ENCODE data around the gene GABARAP. TPM values are rescaled to one million over a fixed set of nuclear protein-coding genes. Genes with fewer than 3 reads are reported as not detected.

The GABARAP gene
- total and polyA plus RNA-seq, 2 of the 13 experiments (the other 11 are each of a cell fraction or from before 2014, with no cell fraction given), result 161 to 310 TPM

DNA sequence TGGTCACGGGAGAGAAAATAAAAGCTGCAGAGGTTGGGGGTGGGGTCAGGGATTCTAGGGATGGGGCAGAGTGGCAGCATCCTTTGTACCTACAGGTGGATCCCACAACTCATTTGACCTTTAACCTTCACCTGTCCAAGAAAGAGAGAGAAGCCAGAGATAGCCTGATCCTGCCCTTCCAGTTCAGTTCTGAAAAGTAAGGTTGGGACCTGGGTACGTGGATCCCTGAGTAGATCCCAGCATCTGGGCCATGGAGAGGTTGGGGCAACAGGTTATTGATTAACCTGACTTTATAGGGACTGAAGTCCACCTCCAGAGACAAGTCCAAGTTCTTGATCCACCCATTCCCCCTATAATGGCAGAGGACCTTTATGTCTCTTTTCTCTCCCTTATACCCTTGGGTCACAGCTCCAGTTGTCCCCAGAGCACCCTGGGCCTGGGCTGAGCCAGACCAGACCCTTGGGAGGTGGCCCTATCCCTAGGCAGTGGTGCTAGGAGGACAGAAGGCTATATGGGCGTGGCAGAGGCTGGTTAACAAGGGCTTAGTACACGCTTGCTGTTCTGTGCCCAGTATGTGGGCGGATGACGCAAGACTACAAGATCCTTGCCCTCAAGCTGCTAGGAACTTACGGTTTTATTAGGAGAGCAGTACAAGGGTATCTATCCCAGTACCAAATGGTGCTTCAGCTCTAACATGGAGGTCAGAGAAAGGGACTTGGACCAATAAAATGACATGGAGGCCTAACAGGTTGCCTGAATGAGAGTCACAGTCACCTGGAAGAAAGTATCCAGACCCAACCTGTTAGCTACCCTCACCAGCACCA lies 16.7 kb upstream of the GABARAP start (continued):
- TF ChIP-seq, protein P1, sequence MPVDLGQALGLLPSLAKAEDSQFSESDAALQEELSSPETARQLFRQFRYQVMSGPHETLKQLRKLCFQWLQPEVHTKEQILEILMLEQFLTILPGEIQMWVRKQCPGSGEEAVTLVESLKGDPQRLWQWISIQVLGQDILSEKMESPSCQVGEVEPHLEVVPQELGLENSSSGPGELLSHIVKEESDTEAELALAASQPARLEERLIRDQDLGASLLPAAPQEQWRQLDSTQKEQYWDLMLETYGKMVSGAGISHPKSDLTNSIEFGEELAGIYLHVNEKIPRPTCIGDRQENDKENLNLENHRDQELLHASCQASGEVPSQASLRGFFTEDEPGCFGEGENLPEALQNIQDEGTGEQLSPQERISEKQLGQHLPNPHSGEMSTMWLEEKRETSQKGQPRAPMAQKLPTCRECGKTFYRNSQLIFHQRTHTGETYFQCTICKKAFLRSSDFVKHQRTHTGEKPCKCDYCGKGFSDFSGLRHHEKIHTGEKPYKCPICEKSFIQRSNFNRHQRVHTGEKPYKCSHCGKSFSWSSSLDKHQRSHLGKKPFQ (CRISPR knock-in tag; IDR thresholded peaks at IDR 0.05; ENCODE audit: insufficient replicate concordance), result no peak
- TF ChIP-seq ZMYM3 (CRISPR knock-in tag; IDR thresholded peaks at IDR 0.05), result no peak
- TF ChIP-seq KDM5B (CRISPR knock-in tag; IDR thresholded peaks at IDR 0.05; ENCODE audit: borderline replicate concordance), result peak; percentile 84; the same call in 1 of the 2 replicates
- TF ChIP-seq KAT8 (CRISPR knock-in tag; IDR thresholded peaks at IDR 0.05), result peak; percentile 35; the same call in 1 of the 2 replicates
- TF ChIP-seq, protein P2, sequence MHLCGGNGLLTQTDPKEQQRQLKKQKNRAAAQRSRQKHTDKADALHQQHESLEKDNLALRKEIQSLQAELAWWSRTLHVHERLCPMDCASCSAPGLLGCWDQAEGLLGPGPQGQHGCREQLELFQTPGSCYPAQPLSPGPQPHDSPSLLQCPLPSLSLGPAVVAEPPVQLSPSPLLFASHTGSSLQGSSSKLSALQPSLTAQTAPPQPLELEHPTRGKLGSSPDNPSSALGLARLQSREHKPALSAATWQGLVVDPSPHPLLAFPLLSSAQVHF (CRISPR knock-in tag; IDR thresholded peaks at IDR 0.05), result no peak
- TF ChIP-seq RXRB (CRISPR knock-in tag; IDR thresholded peaks at IDR 0.05; ENCODE audit: borderline replicate concordance), result peak; percentile 48; the same call in 1 of the 2 replicates
- TF ChIP-seq RARG (CRISPR knock-in tag; IDR thresholded peaks at IDR 0.05; ENCODE audit: low read depth), result no peak
- peak; percentile 90; the same call in 1 of the 2 replicates for TF ChIP-seq NCOR1 (IDR thresholded peaks at IDR 0.05; ENCODE audit: borderline replicate concordance, low read length)
- TF ChIP-seq, protein P3, sequence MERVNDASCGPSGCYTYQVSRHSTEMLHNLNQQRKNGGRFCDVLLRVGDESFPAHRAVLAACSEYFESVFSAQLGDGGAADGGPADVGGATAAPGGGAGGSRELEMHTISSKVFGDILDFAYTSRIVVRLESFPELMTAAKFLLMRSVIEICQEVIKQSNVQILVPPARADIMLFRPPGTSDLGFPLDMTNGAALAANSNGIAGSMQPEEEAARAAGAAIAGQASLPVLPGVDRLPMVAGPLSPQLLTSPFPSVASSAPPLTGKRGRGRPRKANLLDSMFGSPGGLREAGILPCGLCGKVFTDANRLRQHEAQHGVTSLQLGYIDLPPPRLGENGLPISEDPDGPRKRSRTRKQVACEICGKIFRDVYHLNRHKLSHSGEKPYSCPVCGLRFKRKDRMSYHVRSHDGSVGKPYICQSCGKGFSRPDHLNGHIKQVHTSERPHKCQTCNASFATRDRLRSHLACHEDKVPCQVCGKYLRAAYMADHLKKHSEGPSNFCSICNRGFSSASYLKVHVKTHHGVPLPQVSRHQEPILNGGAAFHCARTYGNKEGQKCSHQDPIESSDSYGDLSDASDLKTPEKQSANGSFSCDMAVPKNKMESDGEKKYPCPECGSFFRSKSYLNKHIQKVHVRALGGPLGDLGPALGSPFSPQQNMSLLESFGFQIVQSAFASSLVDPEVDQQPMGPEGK (CRISPR knock-in tag; IDR thresholded peaks at IDR 0.05), result peak; percentile 57; the same call in 1 of the 2 replicates
- no peak for TF ChIP-seq ELF4 (CRISPR knock-in tag; IDR thresholded peaks at IDR 0.05; ENCODE audit: borderline replicate concordance)
- TF ChIP-seq HNRNPK (IDR thresholded peaks at IDR 0.05; ENCODE audit: low read depth, low read length, poor library complexity, severe bottlenecking), result no peak
- peak; percentile 12; the same call in 1 of the 2 replicates for TF ChIP-seq ZNF331 (CRISPR knock-in tag; IDR thresholded peaks at IDR 0.05)
- TF ChIP-seq ATM (IDR thresholded peaks at IDR 0.05; ENCODE audit: borderline replicate concordance), result no peak
- peak; percentile 58; the same call in 1 of the 2 replicates for TF ChIP-seq MEF2D (CRISPR knock-in tag; IDR thresholded peaks at IDR 0.05)
- TF ChIP-seq, protein P4, sequence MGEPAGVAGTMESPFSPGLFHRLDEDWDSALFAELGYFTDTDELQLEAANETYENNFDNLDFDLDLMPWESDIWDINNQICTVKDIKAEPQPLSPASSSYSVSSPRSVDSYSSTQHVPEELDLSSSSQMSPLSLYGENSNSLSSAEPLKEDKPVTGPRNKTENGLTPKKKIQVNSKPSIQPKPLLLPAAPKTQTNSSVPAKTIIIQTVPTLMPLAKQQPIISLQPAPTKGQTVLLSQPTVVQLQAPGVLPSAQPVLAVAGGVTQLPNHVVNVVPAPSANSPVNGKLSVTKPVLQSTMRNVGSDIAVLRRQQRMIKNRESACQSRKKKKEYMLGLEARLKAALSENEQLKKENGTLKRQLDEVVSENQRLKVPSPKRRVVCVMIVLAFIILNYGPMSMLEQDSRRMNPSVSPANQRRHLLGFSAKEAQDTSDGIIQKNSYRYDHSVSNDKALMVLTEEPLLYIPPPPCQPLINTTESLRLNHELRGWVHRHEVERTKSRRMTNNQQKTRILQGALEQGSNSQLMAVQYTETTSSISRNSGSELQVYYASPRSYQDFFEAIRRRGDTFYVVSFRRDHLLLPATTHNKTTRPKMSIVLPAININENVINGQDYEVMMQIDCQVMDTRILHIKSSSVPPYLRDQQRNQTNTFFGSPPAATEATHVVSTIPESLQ (CRISPR knock-in tag; conservative IDR thresholded peaks at IDR 0.05), result no peak
- TF ChIP-seq ZNF343 (CRISPR knock-in tag; IDR thresholded peaks at IDR 0.05), result no peak
- peak; percentile 45; the same call in 1 of the 2 replicates for TF ChIP-seq ZFX (CRISPR knock-in tag; IDR thresholded peaks at IDR 0.05; ENCODE audit: low read depth)
- TF ChIP-seq KDM6A (CRISPR knock-in tag; IDR thresholded peaks at IDR 0.05; ENCODE audit: low read depth), result peak; percentile 62; the same call in 1 of the 2 replicates
- no peak for TF ChIP-seq ZNF329 (CRISPR knock-in tag; IDR thresholded peaks at IDR 0.05; ENCODE audit: low read depth)
- TF ChIP-seq KLF16 (CRISPR knock-in tag; IDR thresholded peaks at IDR 0.05), result peak in 1 of 2 experiments; percentile 32; a peak in 1 of 4 replicates
- TF ChIP-seq ZNF484 (CRISPR knock-in tag; IDR thresholded peaks at IDR 0.05; ENCODE audit: borderline replicate concordance, low read depth), result no peak
- TF ChIP-seq HOXA5 (CRISPR knock-in tag; IDR thresholded peaks at IDR 0.05), result peak; percentile 26; the same call in 1 of the 2 replicates
- no peak for TF ChIP-seq ZNF180 (CRISPR knock-in tag; IDR thresholded peaks at IDR 0.05; ENCODE audit: borderline replicate concordance, low read depth)
